ENCODE measurements around the gene MVB12B. TPM values are rescaled to one million over a fixed set of nuclear protein-coding genes. Genes with fewer than 3 reads are reported as not detected.

Gene MVB12B
- total and polyA plus RNA-seq, 2 of the 4 experiments (the other 2 are of a cell fraction): 2.0 to 4.0 TPM

DNA sequence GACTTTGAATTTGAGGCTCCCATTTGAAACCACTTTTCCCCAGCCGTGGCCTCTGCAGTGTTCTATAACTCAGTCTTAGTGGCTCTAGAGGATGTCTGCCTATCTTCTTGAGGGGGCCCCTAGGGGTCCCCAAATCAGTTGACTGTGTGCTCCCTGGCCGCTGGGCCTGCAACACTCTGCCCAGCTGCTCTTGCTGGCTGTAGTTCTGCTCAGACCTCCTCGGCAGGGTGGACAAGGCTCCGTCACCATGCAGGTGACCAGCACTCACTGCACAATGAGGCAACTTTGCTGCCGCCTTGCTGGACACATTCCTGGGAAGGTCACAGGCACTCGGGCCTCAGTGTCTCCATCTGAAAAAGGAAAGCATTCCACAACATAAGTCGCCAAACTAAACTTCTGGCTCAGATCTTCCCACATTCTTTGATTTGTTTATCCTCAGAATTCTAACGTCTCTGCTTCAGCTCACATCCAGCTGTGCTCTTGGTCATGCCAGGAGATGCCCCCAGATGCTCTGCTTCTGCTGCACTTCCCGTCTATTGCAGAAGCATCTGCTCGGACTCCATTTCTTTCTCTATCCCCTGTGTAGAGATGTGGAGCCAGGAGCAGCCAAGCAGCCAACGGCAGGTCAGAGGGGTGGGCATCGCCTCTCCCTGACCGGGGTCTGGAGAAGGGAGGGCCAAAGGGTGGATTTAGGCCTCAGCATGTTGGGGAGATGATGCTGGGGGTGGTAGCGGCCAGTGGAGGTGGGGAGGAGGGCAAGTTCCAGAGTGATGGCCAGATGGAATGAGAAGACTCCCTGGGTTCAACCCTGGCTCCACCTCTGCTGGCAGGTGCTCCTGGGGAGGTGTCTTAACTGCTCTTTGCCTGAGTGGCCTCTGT is 133.6 kb downstream of the MVB12B start:
- no peak overlapping the region for H2BK15ac ChIP-seq (ENCODE audit: low read depth, low read length)
- no peak overlapping the region for H2BK5ac ChIP-seq (ENCODE audit: low read depth, low read length, poor library complexity, severe bottlenecking)
- intact Hi-C loops (cut with micrococcal nuclease) (no loop called here), dilution Hi-C loops (cut with HindIII; ENCODE audit: low sequenced_read_pairs, unreplicated experiment) (no loop called here), in situ Hi-C loops (cut with MboI; ENCODE audit: low sequenced_read_pairs) (no loop called here)
- DNase-seq (peak; percentile 13), ATAC-seq (ENCODE audit: low read depth) (peak; percentile 81)
- no peaks in the 10 kb centered on the region for H3K79me1 ChIP-seq (ENCODE audit: low read depth in 1 of 2, low read length in 2 of 2)
- H3K4ac ChIP-seq (ENCODE audit: low read depth, low read length): no peak overlapping the region
- H4K91ac ChIP-seq (ENCODE audit: insufficient read depth, low read depth, low read length): no peak overlapping the region
- POLR2A ChIA-PET (ENCODE audit: unreplicated experiment): no interaction called here
- no peak overlapping the region for H4K8ac ChIP-seq (ENCODE audit: low read depth in 2 of 2, low read length in 2 of 2)
- H3K9me1 ChIP-seq (ENCODE audit: insufficient read depth, low read length): peaks cover 3% of the 10 kb centered on the region; the same call in 1 of the 2 replicates
- no peak overlapping the region for H2BK20ac ChIP-seq (ENCODE audit: low read depth, low read length)
- no peak overlapping the region for H2AFZ ChIP-seq (replicated peaks; ENCODE audit: low read length, poor library complexity)
- TF ChIP-seq POLR2A (IDR thresholded peaks at IDR 0.05; ENCODE audit: low read depth, low read length) (no peak), SMC3 (IDR thresholded peaks at IDR 0.05; ENCODE audit: low read depth, low read length) (no peak), FOS (IDR thresholded peaks at IDR 0.05; ENCODE audit: low read depth, low read length) (no peak), MAFK (IDR thresholded peaks at IDR 0.05; ENCODE audit: low read depth, low read length) (no peak), MXI1 (IDR thresholded peaks at IDR 0.05; ENCODE audit: borderline replicate concordance, low read depth, low read length) (no peak), RCOR1 (IDR thresholded peaks at IDR 0.05; ENCODE audit: insufficient replicate concordance, low read length) (no peak), CEBPB (IDR thresholded peaks at IDR 0.05; ENCODE audit: low read depth, low read length) (no peak), NFE2L2 (IDR thresholded peaks at IDR 0.05; ENCODE audit: low read depth, low read length) (no peak), BHLHE40 (IDR thresholded peaks at IDR 0.05; ENCODE audit: low read depth, low read length) (no peak), CHD1 (IDR thresholded peaks at IDR 0.05; ENCODE audit: low read depth, low read length) (no peak), MAZ (IDR thresholded peaks at IDR 0.05; ENCODE audit: borderline replicate concordance, low read depth, low read length) (no peak), RFX5 (IDR thresholded peaks at IDR 0.05; ENCODE audit: low read depth, low read length) (no peak)
- TF ChIP-seq, protein P1, sequence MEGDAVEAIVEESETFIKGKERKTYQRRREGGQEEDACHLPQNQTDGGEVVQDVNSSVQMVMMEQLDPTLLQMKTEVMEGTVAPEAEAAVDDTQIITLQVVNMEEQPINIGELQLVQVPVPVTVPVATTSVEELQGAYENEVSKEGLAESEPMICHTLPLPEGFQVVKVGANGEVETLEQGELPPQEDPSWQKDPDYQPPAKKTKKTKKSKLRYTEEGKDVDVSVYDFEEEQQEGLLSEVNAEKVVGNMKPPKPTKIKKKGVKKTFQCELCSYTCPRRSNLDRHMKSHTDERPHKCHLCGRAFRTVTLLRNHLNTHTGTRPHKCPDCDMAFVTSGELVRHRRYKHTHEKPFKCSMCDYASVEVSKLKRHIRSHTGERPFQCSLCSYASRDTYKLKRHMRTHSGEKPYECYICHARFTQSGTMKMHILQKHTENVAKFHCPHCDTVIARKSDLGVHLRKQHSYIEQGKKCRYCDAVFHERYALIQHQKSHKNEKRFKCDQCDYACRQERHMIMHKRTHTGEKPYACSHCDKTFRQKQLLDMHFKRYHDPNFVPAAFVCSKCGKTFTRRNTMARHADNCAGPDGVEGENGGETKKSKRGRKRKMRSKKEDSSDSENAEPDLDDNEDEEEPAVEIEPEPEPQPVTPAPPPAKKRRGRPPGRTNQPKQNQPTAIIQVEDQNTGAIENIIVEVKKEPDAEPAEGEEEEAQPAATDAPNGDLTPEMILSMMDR (conservative IDR thresholded peaks at IDR 0.05; ENCODE audit: low read depth, low read length): no peak
- TF ChIP-seq, protein P2, sequence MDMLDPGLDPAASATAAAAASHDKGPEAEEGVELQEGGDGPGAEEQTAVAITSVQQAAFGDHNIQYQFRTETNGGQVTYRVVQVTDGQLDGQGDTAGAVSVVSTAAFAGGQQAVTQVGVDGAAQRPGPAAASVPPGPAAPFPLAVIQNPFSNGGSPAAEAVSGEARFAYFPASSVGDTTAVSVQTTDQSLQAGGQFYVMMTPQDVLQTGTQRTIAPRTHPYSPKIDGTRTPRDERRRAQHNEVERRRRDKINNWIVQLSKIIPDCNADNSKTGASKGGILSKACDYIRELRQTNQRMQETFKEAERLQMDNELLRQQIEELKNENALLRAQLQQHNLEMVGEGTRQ (IDR thresholded peaks at IDR 0.05; ENCODE audit: low read depth, low read length): no peak
- TF ChIP-seq, protein P3, sequence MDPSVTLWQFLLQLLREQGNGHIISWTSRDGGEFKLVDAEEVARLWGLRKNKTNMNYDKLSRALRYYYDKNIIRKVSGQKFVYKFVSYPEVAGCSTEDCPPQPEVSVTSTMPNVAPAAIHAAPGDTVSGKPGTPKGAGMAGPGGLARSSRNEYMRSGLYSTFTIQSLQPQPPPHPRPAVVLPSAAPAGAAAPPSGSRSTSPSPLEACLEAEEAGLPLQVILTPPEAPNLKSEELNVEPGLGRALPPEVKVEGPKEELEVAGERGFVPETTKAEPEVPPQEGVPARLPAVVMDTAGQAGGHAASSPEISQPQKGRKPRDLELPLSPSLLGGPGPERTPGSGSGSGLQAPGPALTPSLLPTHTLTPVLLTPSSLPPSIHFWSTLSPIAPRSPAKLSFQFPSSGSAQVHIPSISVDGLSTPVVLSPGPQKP (IDR thresholded peaks at IDR 0.05; ENCODE audit: borderline replicate concordance, low read depth, low read length): no peak
- no peaks in the 10 kb centered on the region for H3K36me3 ChIP-seq (ENCODE audit: control insufficient read depth, insufficient read depth, low read length)
- no peak overlapping the region for H4K5ac ChIP-seq (ENCODE audit: low read depth, low read length)
- 50% methylated on average over 7 of the region's 14 CpGs; no CpG with 5 or more reads in 1 of the 2 experiments for WGBS, 2 experiments (ENCODE audit: extremely low coverage in 2 of 2, insufficient read length in 1 of 2)
- H2AK9ac ChIP-seq (replicated peaks; ENCODE audit: low read depth, low read length, poor library complexity): no peak overlapping the region
- peaks cover 5% of the 10 kb centered on the region; the same call in 1 of the 2 replicates for H3K4me1 ChIP-seq (ENCODE audit: control insufficient read depth, insufficient read depth, low read length)
- no peak overlapping the region for H3K18ac ChIP-seq (ENCODE audit: low read depth, low read length)
- H3K27ac ChIP-seq (ENCODE audit: insufficient read depth, low read length): no peak overlapping the region
- no peak overlapping the region for H3K14ac ChIP-seq (replicated peaks; ENCODE audit: low read depth, low read length)
- H3K27me3 ChIP-seq (ENCODE audit: control insufficient read depth, insufficient read depth, low read length): no peaks in the 10 kb centered on the region
- H3K4me3 ChIP-seq (ENCODE audit: insufficient read depth, low read depth, low read length): no peak overlapping the region
- H2AK5ac ChIP-seq (ENCODE audit: low read depth, low read length): no peak overlapping the region; the same call in 1 of the 2 replicates
- H2BK120ac ChIP-seq (ENCODE audit: low read depth, low read length): no peak overlapping the region
- CTCF ChIA-PET: no interaction called here
- no peak overlapping the region for H3K23ac ChIP-seq (ENCODE audit: low read depth, low read length)
- no peaks in the 10 kb centered on the region for H3K9me3 ChIP-seq (ENCODE audit: control insufficient read depth, insufficient read depth, low read length)
- no peak overlapping the region for H3K9ac ChIP-seq (ENCODE audit: low read depth, low read length)
- H3K56ac ChIP-seq (ENCODE audit: extremely low read depth, insufficient read depth, low read length): no peak overlapping the region
- no peaks in the 10 kb centered on the region for H4K20me1 ChIP-seq (ENCODE audit: insufficient read depth, low read length)
- BruUV-seq (replicated peaks): no TSS peak
- H3K4me2 ChIP-seq (ENCODE audit: low read depth, low read length): no peak overlapping the region; the same call in 1 of the 2 replicates
